ENCODE results near the gene CMTM4.
"Not testable (repeated sequence)": the region's sequence is repeated elsewhere in the genome, so short reads cannot be mapped to it uniquely, and the experiment has no call there.

The CMTM4 gene

GRCh38 chr16:66569827-66570405, 126.6 kb downstream of the CMTM4 start:
- no peak for TF ChIP-seq CTCF (conservative IDR thresholded peaks at IDR 0.05; ENCODE audit: low read length)
- DNase-seq (ENCODE audit: low read depth) = peak; percentile 41
- H3K4me3 ChIP-seq (ENCODE audit: low read length) = no peak overlapping the region

- DNase-seq (ENCODE audit: low read depth) = peak; percentile 55
- no peak overlapping the region for H3K4me3 ChIP-seq (ENCODE audit: low read length)
- TF ChIP-seq CTCF (conservative IDR thresholded peaks at IDR 0.05; ENCODE audit: low read length) = no peak
Measured at GRCh38 chr16:66569131-66569530, 127.4 kb downstream of the CMTM4 start.

- no peak for TF ChIP-seq CTCF (conservative IDR thresholded peaks at IDR 0.05; ENCODE audit: low read length)
- DNase-seq (ENCODE audit: low read depth) = no peak
- no peak overlapping the region for H3K4me3 ChIP-seq (ENCODE audit: low read length)
Measured at GRCh38 chr16:66568355-66568754, 128.2 kb downstream of the CMTM4 start.

- H3K4me3 ChIP-seq (ENCODE audit: low read length); DNase-seq (ENCODE audit: low read depth): not testable (repeated sequence)
Measured at GRCh38 chr16:66567270-66567669, 129.3 kb downstream of the CMTM4 start.

- no peak for TF ChIP-seq CTCF (conservative IDR thresholded peaks at IDR 0.05; ENCODE audit: low read length)
- no peak for DNase-seq (ENCODE audit: low read depth)
- H3K4me3 ChIP-seq (ENCODE audit: low read length) = no peak within 1 kb of the TSS
Measured at GRCh38 chr16:66566051-66566901, 130.3 kb downstream of the CMTM4 start, which contains the start of gene CMTM1. Gene CMTM1, plus strand, starts transcription at chr16:66566439. Its CDS starts 75 bp downstream, at chr16:66566514.
